ENCODE data around the gene TK1. TPM values are rescaled to one million over a fixed set of nuclear protein-coding genes. Genes with fewer than 3 reads are reported as not detected.
A peak's percentile ranks its signal among the peaks of the same experiment; 100 is the strongest.
"Not testable (repeated sequence)": the region's sequence is repeated elsewhere in the genome, so short reads cannot be mapped to it uniquely, and the experiment has no call there.

The TK1 gene
- total RNA-seq, 2 donors from 2014 or later, result 90.6 to 90.9 TPM

- Mint-ChIP-seq H3K36me3 (ENCODE audit: insufficient read depth in 2 of 2) (no peaks in the 10 kb centered on the region), H3K4me1 (ENCODE audit: low read depth) (peaks cover 23% of the 10 kb centered on the region), H3K4me3 (no peak overlapping the region), H3K27ac (no peak overlapping the region), H3K27me3 (ENCODE audit: low read depth) (no peaks in the 10 kb centered on the region), H3K9me3 (no peaks in the 10 kb centered on the region)
- no peak for DNase-seq
- ATAC-seq (replicated peaks in 1 of 2), result peak in 1 of 2 donors; percentile 21
Measured at GRCh38 chr17:78146881-78147280, 40.0 kb downstream of the TK1 start.

DNA sequence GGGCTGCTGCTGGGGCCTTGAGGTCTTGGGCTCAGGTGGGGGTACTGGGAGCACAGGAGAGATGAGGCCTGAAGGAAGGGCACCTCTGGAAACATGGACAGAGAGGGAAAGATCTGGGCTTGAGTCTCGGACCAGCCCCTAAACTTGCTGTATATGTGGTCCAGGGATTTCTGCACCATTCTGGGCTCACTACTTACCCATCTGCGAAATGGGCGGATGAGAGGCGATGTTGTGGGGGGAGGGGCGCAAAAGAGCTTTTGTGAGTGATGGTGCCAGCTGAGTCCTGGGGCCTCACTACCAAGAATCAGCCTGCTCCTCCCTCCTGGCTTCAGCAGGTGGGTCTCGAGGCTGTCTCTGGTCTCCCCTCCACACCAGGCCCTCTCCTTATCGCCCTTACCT lies 40.4 kb downstream of the TK1 start:
- H3K36me3 Mint-ChIP-seq (ENCODE audit: insufficient read depth in 2 of 2), result no peaks in the 10 kb centered on the region
- ATAC-seq (replicated peaks in 1 of 2) (no peak), DNase-seq (no peak)
- no peaks in the 10 kb centered on the region for H3K9me3 Mint-ChIP-seq
- H3K4me1 Mint-ChIP-seq (ENCODE audit: low read depth), result peaks cover 25% of the 10 kb centered on the region
- no peak overlapping the region for H3K27ac Mint-ChIP-seq
- H3K27me3 Mint-ChIP-seq (ENCODE audit: low read depth), result no peaks in the 10 kb centered on the region
- H3K4me3 Mint-ChIP-seq, result no peak overlapping the region

DNA sequence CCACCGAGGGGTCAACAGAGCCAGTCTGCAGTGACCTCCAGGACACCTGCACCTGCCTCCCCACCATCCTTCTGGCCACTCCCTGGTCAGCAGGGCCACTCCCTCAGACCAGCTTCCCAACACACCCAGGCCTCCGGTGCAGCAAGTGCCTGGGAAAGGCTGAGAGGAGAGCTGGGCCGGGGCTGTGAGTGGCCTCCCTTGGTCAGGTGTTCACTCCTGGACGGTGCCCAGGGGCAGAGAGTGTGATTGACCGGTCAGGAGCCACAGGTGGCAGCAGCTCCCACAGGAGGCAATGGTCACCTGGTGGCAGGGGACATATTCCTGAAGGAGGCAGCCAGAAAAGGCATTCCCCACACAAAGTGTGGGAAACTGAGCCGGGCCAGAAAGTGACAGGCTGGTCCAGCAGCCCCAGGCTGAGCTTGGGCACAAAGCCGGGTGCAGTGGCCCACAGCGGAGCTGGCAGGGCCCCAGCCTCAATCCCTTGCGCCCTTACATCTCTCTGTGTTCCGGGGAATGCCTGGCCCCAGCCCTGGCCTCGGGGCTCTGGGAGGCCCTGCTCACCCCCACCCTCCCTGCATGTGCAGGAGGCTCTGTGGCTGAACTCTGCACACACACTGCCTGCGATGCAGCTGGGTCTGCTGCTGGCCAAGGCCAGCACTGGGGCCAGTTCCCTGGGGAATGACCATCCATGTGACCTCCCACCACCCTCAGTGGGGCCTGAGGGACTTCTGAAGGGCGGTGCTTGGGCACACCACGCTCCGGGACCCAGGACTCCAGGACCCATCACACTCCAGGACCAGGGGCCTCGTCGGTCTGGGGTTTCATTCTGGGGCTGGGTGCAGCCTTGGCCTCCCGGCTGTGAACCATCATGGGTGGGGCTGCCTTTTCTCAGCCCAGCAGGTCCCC lies 41.9 kb downstream of the TK1 start:
- ATAC-seq (replicated peaks in 1 of 2) (no peak), DNase-seq (no peak)
- H3K4me3 Mint-ChIP-seq, result no peak overlapping the region
- no peaks in the 10 kb centered on the region for H3K36me3 Mint-ChIP-seq (ENCODE audit: insufficient read depth in 2 of 2)
- H3K27ac Mint-ChIP-seq, result no peak overlapping the region
- no peaks in the 10 kb centered on the region for H3K27me3 Mint-ChIP-seq (ENCODE audit: low read depth)
- no peaks in the 10 kb centered on the region for H3K9me3 Mint-ChIP-seq
- peaks cover 33% of the 10 kb centered on the region for H3K4me1 Mint-ChIP-seq (ENCODE audit: low read depth)

- DNase-seq (no peak), ATAC-seq (replicated peaks in 1 of 2) (no peak)
- no peak overlapping the region for H3K27ac Mint-ChIP-seq
- peaks cover 38% of the 10 kb centered on the region for H3K4me1 Mint-ChIP-seq (ENCODE audit: low read depth)
- no peaks in the 10 kb centered on the region for H3K36me3 Mint-ChIP-seq (ENCODE audit: insufficient read depth in 2 of 2)
- H3K4me3 Mint-ChIP-seq, result no peak overlapping the region
- no peaks in the 10 kb centered on the region for H3K9me3 Mint-ChIP-seq
- H3K27me3 Mint-ChIP-seq (ENCODE audit: low read depth), result no peaks in the 10 kb centered on the region
Measured at GRCh38 chr17:78144147-78144719, 42.6 kb downstream of the TK1 start.

- H3K4me3 Mint-ChIP-seq, result peak overlapping the region in 1 of 2 donors; percentile 20
- ATAC-seq (replicated peaks in 1 of 2) (no peak), DNase-seq (no peak)
- H3K9me3 Mint-ChIP-seq, result no peaks in the 10 kb centered on the region
- peak overlapping the region; percentile 57 for H3K27ac Mint-ChIP-seq
- no peaks in the 10 kb centered on the region for H3K27me3 Mint-ChIP-seq (ENCODE audit: low read depth)
- peaks cover 46% of the 10 kb centered on the region for H3K4me1 Mint-ChIP-seq (ENCODE audit: low read depth)
- no peaks in the 10 kb centered on the region for H3K36me3 Mint-ChIP-seq (ENCODE audit: insufficient read depth in 2 of 2)
Measured at GRCh38 chr17:78143214-78144146, 43.4 kb downstream of the TK1 start.

GRCh38 chr17:78142119-78142861 lies 44.6 kb downstream of the TK1 start:
- no peak for DNase-seq
- Mint-ChIP-seq H3K4me1 (ENCODE audit: low read depth) (peaks cover 50% of the 10 kb centered on the region), H3K27ac (no peak overlapping the region), H3K27me3 (ENCODE audit: low read depth) (no peaks in the 10 kb centered on the region), H3K36me3 (ENCODE audit: insufficient read depth in 2 of 2) (no peaks in the 10 kb centered on the region), H3K9me3 (no peaks in the 10 kb centered on the region), H3K4me3 (no peak overlapping the region)
- ATAC-seq (replicated peaks in 1 of 2), result no peak

- Mint-ChIP-seq H3K9me3 (no peaks in the 10 kb centered on the region), H3K36me3 (ENCODE audit: insufficient read depth in 2 of 2) (no peaks in the 10 kb centered on the region), H3K27ac (no peak overlapping the region), H3K4me1 (ENCODE audit: low read depth) (peaks cover 55% of the 10 kb centered on the region), H3K4me3 (no peak overlapping the region), H3K27me3 (ENCODE audit: low read depth) (no peaks in the 10 kb centered on the region)
- DNase-seq (no peak), ATAC-seq (replicated peaks in 1 of 2) (no peak)
Measured at GRCh38 chr17:78141437-78142118, 45.3 kb downstream of the TK1 start.

GRCh38 chr17:78140169-78141051 lies 46.4 kb downstream of the TK1 start:
- H3K27me3 Mint-ChIP-seq (ENCODE audit: low read depth), result no peaks in the 10 kb centered on the region
- ATAC-seq (replicated peaks in 1 of 2) (peak; percentile 94), DNase-seq (peak; percentile 99)
- peak overlapping the region; percentile 1 to 60 for H3K4me3 Mint-ChIP-seq
- peak overlapping the region; percentile 66 for H3K27ac Mint-ChIP-seq
- no peaks in the 10 kb centered on the region for H3K9me3 Mint-ChIP-seq
- peaks cover 67% of the 10 kb centered on the region for H3K4me1 Mint-ChIP-seq (ENCODE audit: low read depth)
- H3K36me3 Mint-ChIP-seq (ENCODE audit: insufficient read depth in 2 of 2), result peaks cover 0 to 8% of the 10 kb centered on the region in 2 donors

DNA sequence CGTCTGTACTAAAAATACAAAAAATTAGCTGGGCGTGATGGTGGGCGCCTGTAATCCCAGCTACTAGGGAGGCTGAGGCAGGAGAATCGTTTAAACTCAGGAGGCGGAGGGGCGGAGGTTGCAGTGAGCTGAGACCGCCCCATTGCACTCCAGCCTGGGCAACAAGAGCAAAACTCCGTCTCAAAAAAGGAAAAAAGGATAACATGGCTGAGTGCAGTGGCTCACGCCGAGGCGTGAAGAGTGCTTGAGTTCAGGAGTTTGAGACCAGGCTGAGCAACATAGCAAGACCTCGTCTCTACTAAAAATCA lies 47.0 kb downstream of the TK1 start:
- ATAC-seq (replicated peaks in 1 of 2); DNase-seq; H3K27me3 Mint-ChIP-seq (ENCODE audit: low read depth); H3K36me3 Mint-ChIP-seq (ENCODE audit: insufficient read depth in 2 of 2); H3K9me3 Mint-ChIP-seq: not testable (repeated sequence)
- H3K27ac Mint-ChIP-seq, result peak overlapping the region; percentile 66
- peak overlapping the region; percentile 11 to 60 for H3K4me3 Mint-ChIP-seq
- H3K4me1 Mint-ChIP-seq (ENCODE audit: low read depth), result peaks cover 71% of the 10 kb centered on the region

- Mint-ChIP-seq H3K4me1 (ENCODE audit: low read depth) (peaks cover 74% of the 10 kb centered on the region), H3K9me3 (no peaks in the 10 kb centered on the region), H3K27ac (no peak overlapping the region), H3K36me3 (ENCODE audit: insufficient read depth in 2 of 2) (peaks cover 0 to 9% of the 10 kb centered on the region in 2 donors), H3K4me3 (no peak overlapping the region), H3K27me3 (ENCODE audit: low read depth) (no peaks in the 10 kb centered on the region)
- no peak for DNase-seq
- ATAC-seq (replicated peaks in 1 of 2), result no peak
Measured at GRCh38 chr17:78138204-78139060, 48.4 kb downstream of the TK1 start.

Data from activated T-cell treated with anti-CD3 and anti-CD28 coated beads, Interleukin-2, amount 50 U/mL, for 72 hours (primary cell).